HG02623 (cell line): ENCODE results near the gene ENAH.
"Not testable (repeated sequence)": the region's sequence is repeated elsewhere in the genome, so short reads cannot be mapped to it uniquely, and the experiment has no call there.

Experiments
- ATAC-seq: cut with Tn5 transposase; IDR thresholded peaks from one replicate; pipeline ENCODE4 v1.9.1; 2021; ENCODE audit warnings: moderate library complexity; ENCODE audit not compliant: unreplicated experiment

ENAH gene

DNA sequence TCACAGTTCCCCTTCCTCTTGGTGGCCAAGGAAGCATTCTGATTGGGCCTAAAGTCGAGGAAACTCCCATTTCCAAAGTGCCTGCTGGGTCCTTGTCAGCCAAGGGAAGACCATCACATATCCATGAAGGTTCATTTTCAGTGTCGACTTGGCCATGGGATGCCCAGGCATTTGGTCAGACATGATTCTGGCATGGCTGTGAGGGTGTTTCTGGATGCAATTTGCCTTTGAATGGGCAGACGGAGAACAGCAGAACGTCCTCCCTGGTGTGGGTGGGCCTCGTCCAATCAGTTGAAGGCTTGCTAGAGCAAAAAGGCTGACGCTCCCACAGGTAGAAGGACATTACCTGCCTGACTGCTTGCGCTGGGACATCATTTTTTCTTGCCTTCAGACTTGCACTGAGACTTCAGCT, 176.8 kb downstream of the ENAH start:
- no peak for ATAC-seq

DNA sequence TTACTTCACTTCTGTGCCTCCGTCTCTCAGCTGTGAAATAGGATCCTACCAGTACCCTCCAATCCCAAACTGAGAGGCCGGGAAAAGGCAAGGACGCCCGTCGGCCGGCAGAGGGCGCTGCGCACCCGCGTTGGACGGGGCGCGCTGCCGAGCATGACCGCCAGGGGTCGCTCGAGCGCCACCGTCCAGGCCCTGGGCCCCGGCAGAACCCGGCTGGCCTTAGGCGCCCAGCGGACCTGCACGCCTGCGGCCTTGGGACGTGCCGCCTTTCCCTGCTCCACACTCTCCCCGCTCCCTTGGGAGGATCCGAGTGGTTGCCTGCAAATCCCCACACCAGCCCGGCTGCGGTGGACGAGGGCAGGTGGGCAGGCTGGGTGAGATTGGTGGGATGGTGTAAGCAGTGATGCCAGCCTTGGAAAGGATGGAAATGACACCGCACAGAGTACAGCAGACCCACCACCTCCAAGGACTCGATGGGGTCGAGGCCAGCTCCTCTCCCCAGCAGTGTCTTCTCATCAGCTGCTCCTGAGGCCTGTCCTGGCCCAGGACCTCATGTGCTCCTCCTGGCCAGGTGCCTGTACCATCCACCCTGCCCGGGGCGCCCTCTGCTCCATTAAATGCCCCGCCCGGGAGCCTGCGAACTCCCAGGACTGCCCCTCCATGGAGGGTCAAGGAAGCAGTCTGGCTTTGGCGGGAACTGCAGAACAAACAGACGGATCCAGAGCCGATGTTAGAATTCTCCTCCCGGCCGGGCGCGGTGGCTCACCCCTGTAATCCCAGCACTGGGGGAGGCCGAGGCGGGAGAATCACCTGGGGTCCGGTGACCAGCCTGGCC, 177.7 kb downstream of the ENAH start:
- ATAC-seq: peak; percentile 77

DNA sequence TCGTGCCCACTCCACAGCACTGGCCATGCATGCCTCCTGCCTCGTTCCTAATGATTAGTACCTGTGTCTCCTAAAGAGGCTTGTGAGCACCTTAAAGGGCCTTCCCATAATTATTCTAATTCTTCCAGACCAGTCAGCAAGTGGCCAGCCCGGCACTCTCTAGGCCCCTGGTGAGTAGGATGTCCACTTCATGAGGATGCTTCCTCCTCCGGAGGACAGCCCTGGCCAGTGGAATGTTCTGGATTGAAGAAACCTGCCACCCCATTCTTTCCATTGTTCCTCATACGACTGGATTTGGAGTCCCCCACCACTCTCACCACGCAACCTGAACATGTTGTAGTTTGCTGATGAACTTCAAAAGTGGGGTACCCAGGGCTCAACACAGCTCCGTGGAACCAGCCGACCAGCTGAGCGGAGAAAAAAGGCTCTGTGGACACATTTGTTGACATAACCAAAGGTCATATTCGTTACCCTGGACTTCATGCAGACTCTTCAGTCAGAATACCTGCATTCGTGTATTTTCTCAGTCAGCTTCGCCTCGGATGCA, 178.4 kb downstream of the ENAH start:
- no peak for ATAC-seq

DNA sequence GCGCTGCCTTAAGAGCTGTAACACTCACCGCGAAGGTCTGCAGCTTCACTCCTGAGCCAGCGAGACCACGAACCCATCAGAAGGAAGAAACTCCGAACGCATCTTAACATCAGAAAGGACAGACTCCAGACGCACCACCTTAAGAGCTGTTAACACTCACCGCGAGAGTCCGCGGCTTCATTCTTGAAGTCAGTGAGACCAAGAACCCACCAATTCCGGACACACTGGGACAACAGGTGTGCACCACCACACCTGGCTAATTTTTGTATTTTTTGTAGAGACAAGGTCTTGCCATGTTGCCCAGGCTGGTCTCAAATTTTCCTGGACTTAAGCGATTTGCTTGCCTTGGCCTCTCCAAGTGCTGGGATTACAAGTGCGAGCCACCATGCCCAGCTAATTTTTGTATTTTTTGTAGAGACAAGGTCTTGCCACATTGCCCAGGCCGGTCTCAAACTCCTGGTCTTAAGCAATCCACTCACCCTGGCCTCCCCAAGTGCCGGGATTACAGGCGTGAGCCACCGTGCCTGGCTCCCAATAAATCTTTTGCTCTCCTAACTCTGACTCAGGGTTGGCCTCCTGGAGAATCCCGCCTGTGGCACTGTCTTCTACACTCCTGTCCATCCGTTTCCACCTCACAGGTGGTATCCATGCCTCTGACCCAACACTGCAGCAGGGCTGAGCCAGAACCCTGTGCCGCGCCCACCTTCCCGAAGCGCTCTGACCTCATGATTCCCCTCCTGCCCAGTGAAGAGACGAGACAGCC, 179.1 kb downstream of the ENAH start:
- not testable (repeated sequence) for ATAC-seq

DNA sequence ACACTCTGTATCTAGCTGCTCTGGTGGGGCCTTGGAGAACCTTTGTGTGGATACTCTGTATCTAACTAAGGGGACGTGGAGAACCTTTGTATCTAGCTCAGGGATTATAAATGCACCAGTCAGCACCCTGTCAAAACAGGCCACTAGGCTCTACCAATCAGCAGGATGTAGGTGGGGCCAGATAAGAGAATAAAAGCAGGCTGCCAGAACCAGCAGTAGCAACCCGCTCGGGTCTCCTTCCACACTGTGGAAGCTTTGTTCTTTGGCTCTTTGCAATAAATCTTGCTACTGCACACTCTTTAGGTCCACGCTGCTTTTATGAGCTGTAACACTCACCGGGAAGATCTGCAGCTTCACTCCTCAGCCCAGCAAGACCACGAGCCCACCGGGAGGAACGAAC, 179.7 kb downstream of the ENAH start:
- ATAC-seq: not testable (repeated sequence)

DNA sequence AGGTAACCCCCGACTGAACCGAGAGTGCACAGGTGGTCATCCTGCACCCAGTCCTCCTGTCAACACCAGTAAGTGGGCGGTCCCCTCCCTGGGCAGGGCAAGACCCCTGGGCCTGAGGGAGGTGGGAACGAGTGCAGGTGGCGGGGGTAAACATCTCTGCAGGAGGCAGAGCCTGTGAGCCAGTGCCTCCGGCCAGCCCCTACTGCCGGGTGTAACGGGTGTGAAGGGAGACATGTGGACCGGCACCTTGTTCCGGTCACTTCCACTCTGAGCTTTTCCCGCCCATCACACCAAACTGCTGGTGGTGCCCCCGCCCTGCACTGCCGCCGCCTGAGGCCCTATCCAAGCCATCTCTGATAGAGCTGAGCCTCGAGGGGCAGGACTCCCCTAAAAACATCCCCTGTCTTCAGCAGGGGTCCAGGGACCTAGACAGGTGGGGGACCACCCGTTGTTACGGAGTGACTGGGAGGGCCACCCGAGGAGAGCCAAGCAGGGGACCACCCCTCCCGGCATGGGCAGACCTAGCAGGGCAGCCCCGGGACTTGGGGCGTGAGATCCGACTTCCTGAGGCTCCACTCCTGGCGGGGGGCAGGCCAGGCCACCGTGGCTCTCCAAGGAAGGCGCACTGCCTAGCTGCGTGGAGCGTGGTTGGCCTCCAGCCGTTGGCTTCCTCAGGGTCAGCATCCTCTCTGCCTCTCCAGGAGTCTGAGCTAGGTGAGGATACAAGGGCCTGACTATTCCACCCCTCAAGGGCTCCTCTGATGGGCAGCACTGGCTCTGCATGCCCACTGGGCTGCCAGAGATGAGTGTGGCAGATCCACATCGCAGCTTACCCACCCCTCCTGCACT, 181.2 kb downstream of the ENAH start:
- ATAC-seq: no peak

DNA sequence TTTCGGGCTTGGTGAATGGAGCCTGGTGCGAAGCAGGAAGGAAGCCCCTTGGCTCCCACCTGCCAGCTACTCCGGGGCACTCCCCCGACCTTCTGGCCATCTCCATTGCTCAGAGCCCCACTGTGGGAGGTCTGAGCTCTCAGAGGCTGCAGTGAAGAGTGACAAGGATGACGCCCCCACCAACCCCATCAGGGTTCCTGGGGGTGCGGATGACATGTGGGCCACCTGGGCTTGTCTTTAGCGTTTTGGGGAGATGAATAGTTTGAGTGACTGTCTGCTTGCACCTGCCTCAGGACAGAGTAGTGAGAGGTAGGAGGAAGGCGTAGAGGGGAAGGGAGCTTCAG, 181.8 kb downstream of the ENAH start:
- no peak for ATAC-seq

DNA sequence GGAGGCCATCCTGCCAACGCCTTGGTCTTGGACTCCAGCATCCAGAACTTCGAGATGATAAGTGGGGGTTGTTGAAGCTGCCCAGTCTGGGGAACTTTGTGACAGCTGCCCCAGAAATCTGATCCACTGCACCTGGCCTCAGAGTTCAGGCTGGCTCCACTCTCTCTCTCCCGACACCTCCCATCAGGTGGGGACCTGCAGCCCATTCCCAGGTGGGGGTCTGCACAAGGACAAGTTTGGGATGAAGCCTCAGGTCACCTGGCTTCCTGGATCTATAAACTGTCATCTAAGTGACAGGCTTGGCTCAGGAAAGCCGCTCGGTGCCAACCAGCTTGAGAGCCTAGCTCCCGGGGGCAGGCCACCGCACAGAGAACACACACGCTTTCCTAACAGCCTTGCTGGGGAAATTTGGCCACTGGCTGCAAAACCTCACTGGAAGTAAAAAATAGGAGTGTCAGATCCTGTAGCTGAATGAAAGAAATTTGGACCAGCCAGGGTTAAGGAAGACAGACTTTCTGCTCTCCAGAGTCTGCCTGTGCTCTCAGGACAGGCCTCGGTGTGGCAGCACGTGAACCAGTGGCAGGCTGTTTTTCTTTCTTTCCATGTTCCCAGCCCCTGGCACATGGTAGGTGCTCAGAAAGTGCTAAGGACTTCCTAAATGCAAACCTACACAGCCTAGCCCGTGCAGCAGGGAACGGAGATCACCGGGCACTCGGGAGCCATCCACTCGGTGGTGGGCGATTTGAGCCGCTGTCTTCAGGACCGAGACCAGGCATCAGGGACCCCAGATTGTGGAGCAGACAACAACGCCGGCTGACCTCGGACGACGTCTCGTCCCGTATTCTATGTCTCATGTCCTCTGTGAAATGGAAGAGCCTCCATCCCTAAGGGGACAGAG, 182.5 kb downstream of the ENAH start:
- no peak for ATAC-seq

DNA sequence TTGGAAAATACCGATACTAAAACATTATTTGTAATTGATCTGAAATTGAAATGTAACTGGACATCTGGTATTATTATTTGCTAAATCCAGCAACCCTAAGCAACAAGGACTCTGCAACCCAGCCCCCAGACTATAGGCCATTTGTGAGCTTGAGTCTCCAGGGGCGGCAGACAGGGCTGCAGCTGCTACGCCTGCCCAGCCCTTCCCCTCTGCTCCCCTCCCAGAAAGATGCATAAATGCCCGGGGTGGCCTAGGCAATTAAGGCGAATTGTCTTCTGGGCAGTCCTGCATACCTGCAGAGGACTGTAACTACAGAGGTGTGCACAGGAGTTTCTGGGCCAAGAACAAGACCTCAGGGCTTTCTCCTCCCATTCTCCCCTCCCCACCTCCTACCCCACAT, 183.9 kb downstream of the ENAH start:
- no peak for ATAC-seq

DNA sequence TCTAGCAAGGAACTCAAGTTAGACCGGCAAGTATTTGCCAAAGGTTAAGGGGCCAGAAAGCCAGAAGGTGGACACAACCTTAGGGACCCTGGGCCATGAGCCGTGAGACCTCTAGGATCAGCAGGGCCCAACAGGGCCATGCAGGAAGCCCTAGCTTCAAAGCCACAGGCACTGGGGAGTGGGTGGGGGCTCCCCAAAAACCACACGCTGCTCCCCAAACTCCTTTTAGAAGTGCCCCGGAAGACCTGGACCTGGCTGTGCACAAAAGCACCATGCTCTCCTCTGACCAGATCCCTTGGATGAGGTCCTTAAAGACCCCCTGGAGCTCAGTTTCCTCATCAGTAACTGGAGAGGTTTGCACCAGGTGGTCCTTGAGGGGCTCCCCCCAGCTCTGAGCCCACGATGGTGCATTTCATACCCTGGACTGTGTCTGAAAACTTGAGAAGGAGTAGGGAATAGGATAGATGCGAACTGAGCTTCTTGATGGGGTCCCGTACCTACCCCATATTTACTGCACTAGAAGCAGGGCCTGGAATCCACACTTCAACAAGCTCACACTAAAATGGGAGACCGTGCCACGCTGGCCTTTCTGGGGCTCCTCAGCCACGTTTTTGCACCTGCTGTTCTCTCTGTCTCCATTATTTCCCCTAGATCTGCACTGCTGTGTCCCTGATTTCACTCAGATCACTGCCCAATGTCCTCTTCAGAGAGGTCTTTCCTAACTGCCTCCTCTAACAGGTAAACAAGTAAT, 184.5 kb downstream of the ENAH start:
- ATAC-seq: no peak

DNA sequence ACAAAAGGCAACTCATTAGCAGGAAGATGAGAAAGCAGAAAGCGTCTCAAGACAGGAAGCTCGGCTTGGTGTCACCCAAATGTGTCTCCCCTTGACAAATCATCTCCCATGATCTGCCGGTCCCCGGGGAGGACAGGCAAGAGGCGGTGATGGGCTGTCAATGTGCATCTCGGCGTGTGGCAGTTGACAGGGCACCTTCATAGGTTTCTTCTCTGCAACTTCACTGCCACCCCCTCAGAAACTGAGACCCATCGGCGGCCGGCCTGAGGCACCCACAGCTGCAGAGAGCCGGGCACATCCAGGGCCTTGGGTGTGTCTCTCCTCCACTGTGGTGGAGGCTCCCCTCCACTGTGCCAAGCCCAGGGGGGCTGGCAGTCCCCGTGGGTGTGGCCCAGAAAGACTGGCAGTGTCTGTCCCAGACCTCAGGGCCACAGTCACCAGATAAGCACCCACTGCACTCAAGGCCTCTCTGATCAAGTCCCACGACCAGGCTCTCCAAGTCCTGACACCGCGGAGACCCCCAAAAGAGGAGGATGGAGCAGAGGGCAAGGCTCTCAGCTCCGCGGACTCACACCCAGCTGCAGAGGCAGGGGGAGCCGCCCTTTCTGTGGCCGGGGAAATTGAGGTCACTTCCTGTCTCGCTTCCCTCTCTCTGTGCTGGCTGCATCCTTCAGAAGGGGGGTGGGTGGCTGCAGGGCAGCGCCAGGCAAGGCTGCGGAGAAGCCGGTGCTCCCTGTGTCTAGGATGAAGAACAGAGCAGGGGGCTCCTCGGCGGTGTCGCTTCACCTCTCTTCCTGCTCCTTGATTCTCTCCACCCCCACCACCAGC, 185.5 kb downstream of the ENAH start:
- peak; percentile 93 for ATAC-seq

DNA sequence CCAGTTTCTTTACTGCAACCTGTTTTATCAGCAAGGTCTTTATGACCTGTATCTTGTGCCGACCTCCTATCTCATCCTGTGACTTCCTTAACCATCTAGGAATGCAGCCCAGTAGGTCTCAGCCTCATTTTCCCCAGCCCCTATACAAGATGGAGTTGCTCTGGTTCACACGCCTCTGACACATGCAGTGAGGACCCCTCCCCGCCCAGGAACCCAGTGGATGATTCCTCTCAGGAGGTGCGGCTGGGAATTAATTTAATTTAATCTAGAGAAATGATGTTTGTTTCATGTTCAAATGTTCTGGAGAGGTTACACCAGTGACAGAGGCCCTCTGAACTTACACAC, 186.1 kb downstream of the ENAH start:
- ATAC-seq: no peak

DNA sequence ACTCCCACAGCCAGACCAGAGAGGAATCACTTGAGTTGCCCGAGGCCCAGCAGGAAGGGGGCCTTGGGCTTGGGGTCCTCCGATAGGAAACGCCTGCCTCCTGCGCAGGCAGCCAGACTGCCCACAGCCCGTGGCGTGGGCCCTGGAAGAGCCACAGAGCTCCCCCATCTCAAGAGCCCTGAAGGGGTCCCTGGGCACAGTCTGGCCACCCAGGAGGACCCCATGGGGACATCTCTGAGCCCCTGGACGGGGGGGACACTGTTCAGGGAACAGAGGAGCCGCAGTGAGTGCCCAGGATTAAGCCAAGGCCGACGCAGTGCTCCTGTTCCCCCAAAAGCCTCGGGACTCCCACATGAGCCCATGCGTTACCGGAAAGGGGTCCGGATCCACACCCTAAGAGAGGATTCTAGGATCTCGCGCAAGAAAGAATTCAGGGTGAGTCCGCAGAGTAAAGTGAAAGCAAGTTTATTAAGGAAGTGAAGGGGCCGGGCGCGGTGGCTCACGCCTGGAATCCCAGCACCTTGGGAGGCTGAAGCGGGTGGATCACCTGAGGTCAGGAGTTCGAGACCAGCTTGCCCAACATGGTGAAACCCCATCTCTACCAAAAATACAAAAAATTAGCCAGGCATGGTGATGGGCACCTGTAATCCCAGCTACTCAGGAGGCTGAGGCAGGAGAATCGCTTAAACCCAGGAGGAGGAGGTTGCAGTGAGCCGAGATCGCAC, 187.0 kb downstream of the ENAH start:
- no peak for ATAC-seq

DNA sequence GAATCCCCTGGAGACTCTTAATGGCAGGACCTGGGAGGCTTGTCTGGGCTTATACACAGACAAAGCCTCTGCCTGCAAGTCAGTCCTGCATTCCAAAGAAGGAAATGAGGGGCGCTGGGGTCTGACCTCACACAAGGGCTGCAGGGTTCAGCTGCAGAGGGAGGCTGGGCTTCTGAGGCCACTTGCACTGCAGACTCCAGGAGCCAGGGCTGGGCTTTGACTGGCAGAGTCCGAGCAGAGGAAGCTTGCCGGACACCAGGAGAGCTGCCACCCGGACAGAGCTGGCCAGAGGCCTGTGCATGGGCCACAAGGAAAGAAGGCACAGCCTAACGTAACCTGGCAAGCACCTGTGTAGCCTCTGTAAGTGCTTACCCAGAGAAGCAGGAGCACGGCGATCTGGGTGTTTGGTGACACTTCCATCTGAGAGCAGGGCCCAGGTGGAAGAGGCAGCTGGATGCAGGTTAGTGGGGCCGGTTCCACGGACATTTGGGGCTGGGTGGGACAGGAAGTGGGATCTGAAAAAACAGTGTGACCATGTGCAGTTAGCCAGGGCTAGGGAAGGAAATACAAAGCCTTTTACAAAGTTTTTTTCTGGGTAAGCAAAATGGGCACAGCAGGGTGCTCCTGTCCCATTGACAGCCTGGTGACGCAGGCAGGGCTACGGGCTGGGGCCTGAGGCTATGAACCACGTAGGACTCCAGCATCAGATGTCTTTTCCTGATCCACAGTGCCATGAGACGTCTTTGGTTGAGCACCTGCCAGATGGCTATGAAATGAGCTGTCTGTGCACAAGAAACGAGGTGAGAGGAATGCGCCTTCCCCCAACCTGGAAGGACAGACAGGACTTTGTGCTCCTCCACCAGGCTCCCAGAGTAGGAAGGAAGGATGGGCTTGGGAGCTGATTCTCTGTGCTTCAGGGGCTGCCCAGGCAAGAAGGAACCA, 187.8 kb downstream of the ENAH start:
- ATAC-seq: no peak

DNA sequence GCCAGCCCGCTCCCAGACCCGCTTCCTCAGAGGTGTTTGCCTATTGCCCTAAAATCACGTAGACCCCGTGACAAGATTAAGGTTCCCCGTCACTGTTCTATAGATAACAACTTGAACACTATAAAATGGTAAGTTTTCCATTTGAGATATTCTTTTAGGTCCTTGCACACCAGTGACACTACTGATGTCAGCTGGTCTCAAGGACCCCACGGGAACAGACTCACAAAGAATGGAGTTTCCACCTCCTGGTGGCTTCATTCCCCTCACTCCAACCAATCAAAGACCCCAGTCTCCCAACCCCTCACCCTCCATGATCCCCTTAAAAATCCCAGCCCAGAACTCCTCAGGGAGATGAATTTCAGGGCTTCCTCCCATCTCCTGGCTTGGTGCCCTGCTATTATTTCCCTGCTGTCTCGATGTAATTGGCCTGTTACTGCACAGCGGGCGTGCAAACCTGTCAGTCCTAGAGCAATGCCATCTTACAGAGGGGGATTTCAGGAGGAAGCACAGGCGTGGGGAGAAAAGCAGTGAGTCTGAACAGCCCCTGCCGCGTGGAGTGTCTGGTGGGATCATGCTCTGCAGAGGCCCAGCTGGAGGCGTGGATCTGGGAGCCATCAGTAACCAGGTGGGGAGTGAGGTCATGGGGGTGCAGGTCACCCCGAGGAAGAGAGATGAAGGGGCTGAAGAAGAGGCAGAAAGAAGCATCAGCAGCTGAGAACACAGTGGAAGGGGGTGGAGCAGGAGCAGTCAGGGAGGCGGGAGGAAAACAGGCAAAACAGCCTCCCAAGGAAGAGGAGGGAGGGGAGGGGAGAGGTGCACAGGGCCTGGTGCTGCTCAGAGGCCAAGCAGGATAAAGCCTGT, 190.0 kb downstream of the ENAH start:
- ATAC-seq: no peak

DNA sequence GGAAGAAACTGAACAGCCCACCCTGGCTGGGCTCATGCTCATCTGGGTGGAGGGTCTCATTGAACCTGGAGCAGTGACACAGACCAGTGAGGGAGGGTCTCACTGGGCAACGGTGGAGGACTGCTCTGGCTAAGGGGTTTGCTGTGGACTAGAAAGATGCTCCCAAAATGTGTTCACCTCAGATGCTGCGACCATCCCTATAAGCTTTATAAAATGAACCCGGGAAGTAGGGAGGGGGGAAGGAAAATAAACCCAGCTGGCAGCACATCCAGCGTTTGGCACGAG, 190.6 kb downstream of the ENAH start:
- ATAC-seq: no peak
